ENCODE measurements around the gene TMX4.
"Not testable (repeated sequence)": the region's sequence is repeated elsewhere in the genome, so short reads cannot be mapped to it uniquely, and the experiment has no call there.

TMX4 gene, protein sequence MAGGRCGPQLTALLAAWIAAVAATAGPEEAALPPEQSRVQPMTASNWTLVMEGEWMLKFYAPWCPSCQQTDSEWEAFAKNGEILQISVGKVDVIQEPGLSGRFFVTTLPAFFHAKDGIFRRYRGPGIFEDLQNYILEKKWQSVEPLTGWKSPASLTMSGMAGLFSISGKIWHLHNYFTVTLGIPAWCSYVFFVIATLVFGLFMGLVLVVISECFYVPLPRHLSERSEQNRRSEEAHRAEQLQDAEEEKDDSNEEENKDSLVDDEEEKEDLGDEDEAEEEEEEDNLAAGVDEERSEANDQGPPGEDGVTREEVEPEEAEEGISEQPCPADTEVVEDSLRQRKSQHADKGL

DNA sequence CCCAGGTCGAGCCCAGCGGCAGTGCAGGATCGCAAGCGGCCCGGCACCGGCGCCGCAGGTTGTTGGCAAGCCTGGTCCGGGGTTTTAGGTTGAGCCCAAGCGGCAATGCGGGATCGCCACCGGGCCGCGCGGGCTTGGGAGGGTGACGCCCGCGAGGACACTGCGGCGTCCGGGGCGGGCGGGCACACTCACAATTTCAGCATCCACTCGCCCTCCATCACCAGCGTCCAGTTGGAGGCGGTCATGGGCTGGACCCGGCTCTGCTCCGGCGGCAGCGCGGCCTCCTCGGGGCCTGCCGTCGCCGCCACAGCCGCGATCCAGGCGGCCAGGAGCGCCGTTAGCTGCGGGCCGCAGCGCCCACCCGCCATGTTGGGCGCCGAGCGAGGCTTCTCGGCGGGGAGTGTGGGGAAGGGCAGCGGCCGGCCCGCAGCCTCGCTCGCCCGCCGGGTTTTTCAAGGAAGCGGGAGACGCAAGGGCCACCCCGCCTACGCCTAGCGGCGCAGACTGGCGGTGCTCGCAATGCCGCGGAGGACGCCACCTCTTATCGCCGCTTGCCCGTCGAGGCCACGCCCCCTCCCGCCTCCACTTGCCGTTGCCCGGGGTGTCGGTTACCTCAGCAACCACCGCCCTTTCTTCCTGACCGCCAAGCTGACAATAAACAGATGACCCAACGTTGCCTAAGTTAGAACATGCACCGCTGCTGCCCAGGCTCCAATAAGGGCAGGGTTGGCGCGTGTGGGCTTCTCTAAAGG, at the start of gene TMX4:
Gene TMX4 (minus strand): TSS at position 516 of the 752 bp plus-strand sequence. CDS start 148 bp downstream, at position 368.
- peak; percentile 88 for DNase-seq

DNA sequence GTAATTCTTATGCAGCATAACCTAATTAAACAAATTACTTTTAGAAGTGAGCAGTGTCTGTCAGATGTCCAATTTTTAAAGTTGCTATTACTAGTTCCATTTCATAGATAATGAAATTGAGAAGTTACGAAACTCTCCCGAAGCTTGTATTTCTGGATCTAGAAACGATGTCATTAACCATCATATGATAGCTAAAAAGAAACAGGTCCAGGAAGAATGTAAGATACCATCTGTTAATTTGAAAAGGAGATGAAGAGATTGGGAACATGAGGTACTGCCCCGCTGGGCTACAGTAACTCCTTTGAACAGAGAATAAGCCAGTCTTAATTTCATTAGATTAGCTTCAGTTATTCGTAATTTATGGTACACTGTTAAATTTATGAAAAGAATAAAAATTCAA, 47.5 kb upstream of the TMX4 start:
- DNase-seq: no peak

- DNase-seq: no peak
These were observed 47.1 kb upstream of the TMX4 start for GRCh38 chr20:8066662-8067061.

DNA sequence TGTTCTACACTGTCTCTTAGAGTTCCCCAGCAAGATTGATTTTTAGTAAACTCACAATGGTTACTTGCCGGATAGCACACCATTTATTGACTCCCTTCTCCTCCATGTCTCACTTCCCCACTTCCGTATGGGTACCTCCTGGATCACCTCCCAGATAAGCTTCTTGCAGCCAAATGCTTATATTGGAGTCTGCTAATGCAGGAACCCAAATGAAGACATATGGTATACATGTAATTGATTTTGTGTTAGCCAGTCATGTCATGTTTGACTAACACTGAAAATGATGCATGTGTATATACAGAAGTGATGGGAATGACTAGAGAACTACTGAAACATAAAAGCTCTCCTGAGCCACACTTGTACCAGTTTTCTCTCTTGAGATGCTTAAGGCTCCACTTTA, 46.1 kb upstream of the TMX4 start:
- DNase-seq: no peak

- no peak for DNase-seq
These were observed 43.2 kb upstream of the TMX4 start for GRCh38 chr20:8062756-8063155.

GRCh38 chr20:8061861-8062518, 42.4 kb upstream of the TMX4 start:
- DNase-seq: no peak

DNA sequence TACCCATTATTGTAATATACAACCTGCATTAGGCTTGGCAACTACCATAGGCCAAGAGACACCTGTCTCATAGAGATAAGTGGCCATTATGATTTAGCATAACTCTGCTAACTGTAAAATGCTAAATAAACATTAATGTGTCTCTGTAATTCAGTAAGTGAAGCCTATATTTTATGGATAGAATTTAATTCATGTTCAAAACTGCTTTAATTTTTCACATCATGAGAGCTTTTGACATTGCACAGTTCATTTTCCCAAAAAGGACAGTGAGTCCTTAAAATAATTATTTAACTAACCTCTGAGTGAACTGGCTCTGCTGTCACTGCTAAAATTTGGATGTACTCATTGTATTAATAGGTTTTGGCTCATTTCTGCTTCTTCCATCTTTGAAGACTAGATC, 41.4 kb upstream of the TMX4 start:
- DNase-seq: no peak

- no peak for DNase-seq
These were observed 38.3 kb upstream of the TMX4 start for GRCh38 chr20:8057871-8058270.

DNA sequence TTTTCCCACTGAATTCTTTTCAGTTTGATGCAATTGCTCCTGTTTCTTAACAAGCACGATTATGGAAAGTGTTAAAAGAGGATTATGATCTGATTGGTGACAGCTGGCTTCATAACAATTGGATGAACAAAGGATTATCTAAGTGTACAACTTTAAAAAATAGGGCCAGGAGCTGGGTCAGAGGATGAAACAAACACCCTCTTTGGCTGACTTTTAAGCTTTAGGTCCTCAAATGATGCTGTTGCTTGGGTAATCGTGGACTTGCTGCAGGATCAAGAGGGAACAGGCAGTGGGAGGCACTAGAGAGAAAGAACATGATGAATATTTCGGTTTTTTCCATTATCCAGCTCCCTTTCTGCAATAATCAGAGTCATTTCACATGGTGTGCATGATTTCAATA, 35.5 kb upstream of the TMX4 start:
- no peak for DNase-seq

GRCh38 chr20:8050157-8050837, 30.7 kb upstream of the TMX4 start:
- DNase-seq: no peak

DNA sequence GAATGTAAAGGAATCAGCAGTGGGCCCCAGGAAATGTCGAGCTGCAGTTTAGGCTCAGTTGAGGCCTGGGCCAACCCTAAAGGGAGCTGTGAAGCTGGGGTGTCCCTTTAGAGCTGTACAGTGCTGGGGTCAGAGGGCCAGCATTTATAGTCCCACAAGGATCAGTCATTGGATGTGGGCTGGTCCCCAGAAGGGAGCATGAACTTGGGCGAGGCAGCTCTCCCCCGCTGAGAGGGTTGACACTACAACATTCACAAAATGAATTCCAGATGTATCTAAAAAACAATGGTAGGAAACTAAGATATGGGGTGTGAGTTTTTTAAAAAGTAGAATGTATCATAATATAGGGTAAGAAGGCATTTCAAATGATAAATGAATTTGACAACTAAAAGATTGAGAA, 29.7 kb upstream of the TMX4 start:
- no peak for DNase-seq

DNA sequence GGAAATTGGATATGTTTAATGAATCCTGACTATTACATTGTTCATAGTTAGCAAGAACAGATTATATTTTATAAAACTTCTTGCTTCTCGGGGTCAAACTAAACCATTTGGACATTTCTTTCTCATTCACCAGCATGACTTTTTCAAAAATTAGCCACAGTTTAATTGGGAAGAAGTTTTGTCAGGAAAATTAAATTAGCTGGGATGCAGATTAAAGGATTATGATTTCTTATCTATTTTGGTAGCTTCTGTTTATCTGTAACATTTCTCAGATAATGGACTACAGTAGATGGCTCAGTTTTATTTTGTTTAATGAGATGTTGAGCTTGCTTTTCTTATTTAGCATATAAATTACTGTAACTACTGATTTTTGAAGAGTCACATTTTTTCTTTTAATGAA, 26.4 kb upstream of the TMX4 start:
- no peak for DNase-seq

DNA sequence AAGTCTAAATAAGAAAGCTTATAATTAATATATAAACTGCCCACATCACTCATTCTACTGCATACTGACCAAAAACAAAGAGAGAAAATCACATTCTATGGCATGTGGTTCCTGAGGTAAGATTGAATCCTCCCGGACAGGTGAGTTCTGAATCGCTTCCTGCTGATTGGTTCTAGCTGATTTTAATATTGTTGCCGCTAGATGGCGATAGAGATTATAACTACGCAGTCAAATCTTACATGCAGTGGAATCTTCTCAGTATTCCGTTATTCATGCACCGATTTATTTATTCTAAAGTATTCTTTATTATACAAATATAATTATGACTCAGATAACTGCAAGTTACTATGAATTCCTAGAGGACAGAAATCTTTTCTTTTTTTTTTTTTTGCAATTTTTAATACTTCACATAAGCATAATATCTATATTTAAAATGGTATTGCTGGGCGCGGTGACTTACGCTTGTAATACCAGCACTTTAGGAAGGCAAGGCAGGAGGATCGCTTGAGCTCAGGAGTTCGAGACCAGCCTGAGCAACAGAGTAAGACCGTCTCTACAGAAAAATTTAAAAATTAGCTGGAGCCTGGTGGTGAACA, 24.2 kb upstream of the TMX4 start:
- peak; percentile 7 for DNase-seq

DNA sequence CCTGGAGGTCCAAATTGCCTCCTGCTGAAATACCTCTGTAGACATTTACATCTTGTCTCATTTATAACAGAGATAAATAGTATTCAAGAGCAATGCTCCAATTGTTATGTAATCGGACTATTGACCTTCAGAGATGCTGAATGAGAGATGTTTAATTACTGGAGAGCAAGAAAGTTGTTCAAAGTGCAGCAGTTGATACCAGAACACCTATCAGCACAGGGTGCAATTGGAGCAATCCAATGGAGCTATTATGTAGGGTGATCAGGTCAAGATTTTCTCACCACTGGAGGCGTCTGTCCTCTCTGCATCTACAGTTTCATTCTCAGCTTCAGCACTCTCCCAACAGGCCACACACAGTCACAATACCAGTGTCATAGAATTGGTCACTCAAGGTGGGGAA, 19.5 kb upstream of the TMX4 start:
- DNase-seq: no peak

DNA sequence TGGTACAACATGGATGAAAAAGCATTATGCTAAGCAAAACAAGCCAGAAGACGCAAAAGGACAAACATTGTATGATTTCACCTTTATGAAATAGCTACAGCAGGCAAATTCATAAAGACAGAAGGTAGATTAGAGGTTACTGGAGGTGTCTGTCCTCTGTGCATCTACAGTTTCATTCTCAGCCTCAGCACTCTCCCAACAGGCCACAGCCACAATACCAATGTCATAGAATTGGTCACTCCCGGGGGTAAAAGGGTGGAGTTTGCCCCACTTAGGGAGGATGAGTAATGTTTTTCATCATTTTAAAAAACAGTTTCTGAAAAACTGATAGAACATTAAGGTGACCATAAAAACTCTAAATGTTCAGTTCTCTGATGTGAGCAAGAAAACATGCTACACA, 17.2 kb upstream of the TMX4 start:
- DNase-seq: no peak

DNA sequence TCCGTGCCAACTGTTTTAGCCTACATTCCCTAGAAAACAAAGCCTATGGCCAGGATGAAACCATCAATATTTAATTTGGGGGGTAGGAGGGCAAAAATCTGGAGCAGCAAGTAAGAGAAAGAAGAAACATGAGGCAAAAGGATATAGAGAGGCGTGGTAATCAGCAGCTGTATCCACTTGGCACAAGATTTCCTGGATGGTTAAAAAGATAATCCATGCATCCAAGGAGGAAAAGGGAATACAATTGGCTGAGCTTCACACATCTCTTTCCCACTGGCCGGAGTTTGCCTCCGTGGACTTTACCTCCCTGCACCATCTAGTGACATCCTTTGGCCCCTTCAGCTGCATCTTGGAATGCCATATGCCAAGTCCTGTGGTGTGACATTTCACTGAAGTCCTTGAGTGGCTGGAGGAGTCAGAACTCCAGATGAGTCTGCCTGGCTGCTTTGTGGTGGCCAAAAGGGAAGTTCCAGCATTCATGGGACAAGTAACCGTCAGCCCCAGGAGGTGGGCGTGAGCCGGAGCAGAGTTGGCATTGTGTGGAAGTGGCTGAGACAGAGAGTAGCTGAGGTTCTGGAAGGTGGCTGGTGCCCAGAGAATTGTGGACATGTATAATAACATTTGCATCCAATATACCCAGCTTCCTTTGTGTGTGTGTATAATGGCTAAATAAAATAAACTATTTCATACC, 13.7 kb upstream of the TMX4 start:
- no peak for DNase-seq

DNA sequence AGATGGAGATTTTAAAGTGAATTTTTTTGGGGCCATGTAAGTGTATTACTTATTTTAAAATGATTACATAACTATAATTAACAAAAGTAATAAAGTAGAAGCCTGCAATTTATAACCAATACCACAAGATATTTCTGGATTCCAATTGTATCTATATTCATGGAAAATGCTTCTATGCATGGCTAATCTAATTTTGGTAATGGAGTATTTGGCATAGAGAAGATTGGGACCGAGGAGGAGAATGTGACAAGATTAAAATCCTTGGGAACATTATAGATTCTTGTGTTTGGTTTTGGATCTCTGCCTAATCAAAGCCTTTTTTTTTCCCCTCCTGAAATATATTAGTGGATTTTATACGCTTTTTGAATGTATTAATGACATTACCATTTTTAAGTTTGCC, 12.9 kb upstream of the TMX4 start:
- DNase-seq: no peak

- not testable (repeated sequence) for DNase-seq
These were observed 12.0 kb upstream of the TMX4 start for GRCh38 chr20:8031539-8031938.

GRCh38 chr20:8021541-8022269, 2.1 kb upstream of the TMX4 start:
- no peak for DNase-seq

- DNase-seq: no peak
These were observed 936 bp upstream of the TMX4 start for GRCh38 chr20:8020314-8021079.

GRCh38 chr20:8019998-8020247, 362 bp upstream of the TMX4 start:
- DNase-seq: no peak
